K562 (cell line): ENCODE results near the gene MLC1. TPM values are rescaled to one million over a fixed set of nuclear protein-coding genes. Genes with fewer than 3 reads are reported as not detected.
A peak's percentile ranks its signal among the peaks of the same experiment; 100 is the strongest.

Experiments
- CEBPB ChIP-seq: fragments of 450-650 bp; IDR thresholded peaks from 2 replicates; pipeline ENCODE4 v1.6.1; 2016; ENCODE audit warnings: missing genetic modification characterization, missing compliant biosample characterization
- ELF2 ChIP-seq: fragments of 250-450 bp; sonication (Bioruptor Pico); IDR thresholded peaks from 2 replicates; pipeline ENCODE4 v1.5.0; 2021; ENCODE audit warnings: mild to moderate bottlenecking
- ELK3 ChIP-seq: fragments of 450-650 bp; formaldehyde crosslinking; IDR thresholded peaks from 2 replicates; pipeline ENCODE4 v1.4.0; 2020; ENCODE audit warnings: mild to moderate bottlenecking
- ETV6 ChIP-seq, 3 experiments: fragments of 150-350 bp in 1 of 3; sonication (generic) in 1 of 3; formaldehyde crosslinking in 1 of 3; IDR thresholded peaks; 2 replicates each; pipeline versions ENCODE4 v1.6.1 to v1.8.0; 2014 to 2022; ENCODE audit warnings: borderline replicate concordance in 2 of 3, low read depth in 2 of 3, antibody characterized with exemption in 1 of 3, low read length in 1 of 3, mild to moderate bottlenecking in 1 of 3, missing genetic modification reagents in 1 of 3
- HNRNPLL ChIP-seq: fragments of 200-400 bp; formaldehyde crosslinking; IDR thresholded peaks from 2 replicates; pipeline ENCODE4 v1.6.1; 2017; ENCODE audit warnings: low read length, low read depth, mild to moderate bottlenecking; ENCODE audit not compliant: poor library complexity, severe bottlenecking
- MAZ ChIP-seq, 2 experiments: fragments of 450-650 bp in 1 of 2; sonication (generic) in 1 of 2; formaldehyde crosslinking; IDR thresholded peaks in 1 of 2; conservative IDR thresholded peaks in 1 of 2; 2 replicates each; pipeline versions ENCODE4 v1.4.0 to v1.5.0; 2020; ENCODE audit warnings: mild to moderate bottlenecking in 1 of 2, missing genetic modification reagents in 1 of 2
- MYNN ChIP-seq, 2 experiments: sonication (generic); formaldehyde crosslinking in 1 of 2; IDR thresholded peaks; 2 replicates each; pipeline versions ENCODE4 v1.5.0 to v1.6.1; 2016 to 2020; ENCODE audit warnings: antibody characterized with exemption in 1 of 2, missing genetic modification reagents in 1 of 2
- NCOA6 ChIP-seq: fragments of 450-650 bp; IDR thresholded peaks from 2 replicates; pipeline ENCODE4 v1.6.1; 2017; ENCODE audit warnings: mild to moderate bottlenecking
- ZEB2 ChIP-seq: fragments of 450-650 bp; IDR thresholded peaks from 2 replicates; pipeline ENCODE4 v1.6.1; 2016
- ZSCAN32 ChIP-seq: fragments of 450-650 bp; formaldehyde crosslinking; IDR thresholded peaks from 2 replicates; pipeline ENCODE4 v1.4.0; 2020; ENCODE audit warnings: mild to moderate bottlenecking, moderate library complexity
- polyA plus RNA-seq, 8 experiments: library from polyadenylated mRNA; depleted of rRNA in 4 of 8; stranded (reverse) in 5 of 8; unstranded in 3 of 8; fragments of >200 nt; fragmentation: Nextera tagmentation in 2 of 8; fragmentation: Illumina TruSeq in 1 of 8; extraction: Ambion mirVana in 2 of 8; extraction: Trizol in 1 of 8; gene quantifications; 2 replicates each; pipeline versions ENCODE4 v1.2.1 to v1.2.3, GENCODE V29; 2011 to 2014; ENCODE audit warnings: inconsistent platforms in 1 of 8, missing spikeins in 1 of 8
- total RNA-seq, 7 experiments: library from RNA; depleted of rRNA in 6 of 7; stranded (reverse); fragments of >200 nt in 6 of 7; fragmentation: Illumina TruSeq in 2 of 7; extraction: Trizol in 2 of 7; gene quantifications; 2 replicates each; pipeline versions ENCODE4 v1.2.1 to v1.2.3, GENCODE V29; 2011 to 2021; ENCODE audit warnings: low replicate concordance in 1 of 7
- TF ChIP-seq, protein P1 (sequence below): fragments of 450-650 bp; IDR thresholded peaks from 2 replicates; pipeline ENCODE4 v1.6.1; 2018; ENCODE audit not compliant: partially characterized antibody
- TF ChIP-seq, protein P2 (sequence below): sonication (generic); formaldehyde crosslinking; IDR thresholded peaks from 2 replicates; pipeline ENCODE4 v1.8.0; 2023; ENCODE audit warnings: missing genetic modification reagents, mild to moderate bottlenecking, borderline replicate concordance

The MLC1 gene
- total and polyA plus RNA-seq, 9 of the 15 experiments (the other 6 are each of a cell fraction or from before 2014, with no cell fraction given): 0.06 to 0.98 (median 0.39) TPM

DNA sequence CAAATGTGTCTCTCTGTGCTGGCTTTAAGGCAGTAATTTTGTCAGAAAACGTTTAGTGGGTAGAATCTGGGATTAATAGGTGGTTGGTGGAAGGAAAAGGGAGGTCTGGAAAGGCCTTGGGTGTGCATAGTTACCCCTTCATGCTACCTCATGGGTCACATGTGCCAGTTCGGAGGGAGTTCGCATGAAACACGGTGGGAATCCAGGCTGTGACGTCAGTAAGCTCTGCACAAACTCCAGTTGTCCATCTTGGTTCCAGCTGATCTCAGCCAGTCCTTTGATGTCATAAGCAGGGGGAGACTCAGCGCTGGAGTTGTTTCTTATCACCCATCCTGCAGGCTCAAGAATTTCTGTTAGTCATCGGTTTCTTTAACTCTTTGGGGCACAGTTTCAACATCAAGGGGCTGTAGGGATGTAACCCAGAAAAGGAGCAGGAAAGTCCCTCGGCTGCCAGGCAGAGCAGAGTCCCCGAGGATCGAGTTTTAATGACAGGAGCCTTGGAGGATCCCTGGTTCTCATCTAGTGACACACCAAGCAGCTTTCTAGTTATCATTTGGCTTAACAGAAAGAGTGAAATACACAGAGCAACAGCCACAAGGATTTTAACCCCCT is 33.4 kb upstream of the MLC1 start (continued):
- no peak for TF ChIP-seq ELF2 (CRISPR knock-in tag)
- TF ChIP-seq MAZ (CRISPR knock-in tag; conservative IDR thresholded peaks at IDR 0.05 in 1 of 2, IDR thresholded peaks at IDR 0.05 in 1 of 2): peak in 1 of 2 experiments; percentile 33; a peak in 2 of 4 replicates
- peak; percentile 88 for TF ChIP-seq CEBPB
- TF ChIP-seq NCOA6: no peak
- TF ChIP-seq ELK3 (CRISPR knock-in tag): no peak
- no peak for TF ChIP-seq ZEB2
- TF ChIP-seq, protein P1, sequence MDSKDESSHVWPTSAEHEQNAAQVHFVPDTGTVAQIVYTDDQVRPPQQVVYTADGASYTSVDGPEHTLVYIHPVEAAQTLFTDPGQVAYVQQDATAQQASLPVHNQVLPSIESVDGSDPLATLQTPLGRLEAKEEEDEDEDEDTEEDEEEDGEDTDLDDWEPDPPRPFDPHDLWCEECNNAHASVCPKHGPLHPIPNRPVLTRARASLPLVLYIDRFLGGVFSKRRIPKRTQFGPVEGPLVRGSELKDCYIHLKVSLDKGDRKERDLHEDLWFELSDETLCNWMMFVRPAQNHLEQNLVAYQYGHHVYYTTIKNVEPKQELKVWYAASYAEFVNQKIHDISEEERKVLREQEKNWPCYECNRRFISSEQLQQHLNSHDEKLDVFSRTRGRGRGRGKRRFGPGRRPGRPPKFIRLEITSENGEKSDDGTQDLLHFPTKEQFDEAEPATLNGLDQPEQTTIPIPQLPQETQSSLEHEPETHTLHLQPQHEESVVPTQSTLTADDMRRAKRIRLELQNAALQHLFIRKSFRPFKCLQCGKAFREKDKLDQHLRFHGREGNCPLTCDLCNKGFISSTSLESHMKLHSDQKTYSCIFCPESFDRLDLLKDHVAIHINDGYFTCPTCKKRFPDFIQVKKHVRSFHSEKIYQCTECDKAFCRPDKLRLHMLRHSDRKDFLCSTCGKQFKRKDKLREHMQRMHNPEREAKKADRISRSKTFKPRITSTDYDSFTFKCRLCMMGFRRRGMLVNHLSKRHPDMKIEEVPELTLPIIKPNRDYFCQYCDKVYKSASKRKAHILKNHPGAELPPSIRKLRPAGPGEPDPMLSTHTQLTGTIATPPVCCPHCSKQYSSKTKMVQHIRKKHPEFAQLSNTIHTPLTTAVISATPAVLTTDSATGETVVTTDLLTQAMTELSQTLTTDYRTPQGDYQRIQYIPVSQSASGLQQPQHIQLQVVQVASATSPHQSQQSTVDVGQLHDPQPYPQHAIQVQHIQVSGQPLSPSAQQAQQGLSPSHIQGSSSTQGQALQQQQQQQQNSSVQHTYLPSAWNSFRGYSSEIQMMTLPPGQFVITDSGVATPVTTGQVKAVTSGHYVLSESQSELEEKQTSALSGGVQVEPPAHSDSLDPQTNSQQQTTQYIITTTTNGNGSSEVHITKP: peak; percentile 54
- TF ChIP-seq ETV6 (IDR thresholded peaks at IDR 0.05; ENCODE audit: borderline replicate concordance in 1 of 2, low read depth in 2 of 2, low read length in 1 of 2): 0 out of 4 replicates have a peak, but pooled peaks of 1 of the 2 experiments have one; percentile 68
- TF ChIP-seq ETV6 (CRISPR knock-in tag; IDR thresholded peaks at IDR 0.05; ENCODE audit: borderline replicate concordance): no peak
- TF ChIP-seq ZSCAN32 (CRISPR knock-in tag): no peak
- peak; percentile 77 for TF ChIP-seq MYNN (IDR thresholded peaks at IDR 0.05)
- no peak for TF ChIP-seq MYNN (CRISPR knock-in tag; IDR thresholded peaks at IDR 0.05)
- TF ChIP-seq, protein P2, sequence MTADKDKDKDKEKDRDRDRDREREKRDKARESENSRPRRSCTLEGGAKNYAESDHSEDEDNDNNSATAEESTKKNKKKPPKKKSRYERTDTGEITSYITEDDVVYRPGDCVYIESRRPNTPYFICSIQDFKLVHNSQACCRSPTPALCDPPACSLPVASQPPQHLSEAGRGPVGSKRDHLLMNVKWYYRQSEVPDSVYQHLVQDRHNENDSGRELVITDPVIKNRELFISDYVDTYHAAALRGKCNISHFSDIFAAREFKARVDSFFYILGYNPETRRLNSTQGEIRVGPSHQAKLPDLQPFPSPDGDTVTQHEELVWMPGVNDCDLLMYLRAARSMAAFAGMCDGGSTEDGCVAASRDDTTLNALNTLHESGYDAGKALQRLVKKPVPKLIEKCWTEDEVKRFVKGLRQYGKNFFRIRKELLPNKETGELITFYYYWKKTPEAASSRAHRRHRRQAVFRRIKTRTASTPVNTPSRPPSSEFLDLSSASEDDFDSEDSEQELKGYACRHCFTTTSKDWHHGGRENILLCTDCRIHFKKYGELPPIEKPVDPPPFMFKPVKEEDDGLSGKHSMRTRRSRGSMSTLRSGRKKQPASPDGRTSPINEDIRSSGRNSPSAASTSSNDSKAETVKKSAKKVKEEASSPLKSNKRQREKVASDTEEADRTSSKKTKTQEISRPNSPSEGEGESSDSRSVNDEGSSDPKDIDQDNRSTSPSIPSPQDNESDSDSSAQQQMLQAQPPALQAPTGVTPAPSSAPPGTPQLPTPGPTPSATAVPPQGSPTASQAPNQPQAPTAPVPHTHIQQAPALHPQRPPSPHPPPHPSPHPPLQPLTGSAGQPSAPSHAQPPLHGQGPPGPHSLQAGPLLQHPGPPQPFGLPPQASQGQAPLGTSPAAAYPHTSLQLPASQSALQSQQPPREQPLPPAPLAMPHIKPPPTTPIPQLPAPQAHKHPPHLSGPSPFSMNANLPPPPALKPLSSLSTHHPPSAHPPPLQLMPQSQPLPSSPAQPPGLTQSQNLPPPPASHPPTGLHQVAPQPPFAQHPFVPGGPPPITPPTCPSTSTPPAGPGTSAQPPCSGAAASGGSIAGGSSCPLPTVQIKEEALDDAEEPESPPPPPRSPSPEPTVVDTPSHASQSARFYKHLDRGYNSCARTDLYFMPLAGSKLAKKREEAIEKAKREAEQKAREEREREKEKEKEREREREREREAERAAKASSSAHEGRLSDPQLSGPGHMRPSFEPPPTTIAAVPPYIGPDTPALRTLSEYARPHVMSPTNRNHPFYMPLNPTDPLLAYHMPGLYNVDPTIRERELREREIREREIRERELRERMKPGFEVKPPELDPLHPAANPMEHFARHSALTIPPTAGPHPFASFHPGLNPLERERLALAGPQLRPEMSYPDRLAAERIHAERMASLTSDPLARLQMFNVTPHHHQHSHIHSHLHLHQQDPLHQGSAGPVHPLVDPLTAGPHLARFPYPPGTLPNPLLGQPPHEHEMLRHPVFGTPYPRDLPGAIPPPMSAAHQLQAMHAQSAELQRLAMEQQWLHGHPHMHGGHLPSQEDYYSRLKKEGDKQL (CRISPR knock-in tag): no peak
- no peak for TF ChIP-seq HNRNPLL
